ENCODE data around the gene GPR35.

The GPR35 gene

GRCh38 chr2:240623531-240624010 lies 1.7 kb upstream of the GPR35 start:
- no peak for TF ChIP-seq CTCF (IDR thresholded peaks at IDR 0.05; ENCODE audit: low read depth, low read length, missing control alignments)
- DNase-seq (ENCODE audit: extremely low read depth, low read depth) = no peak
- no peak overlapping the region for H3K4me3 ChIP-seq (replicated peaks; ENCODE audit: low read depth, low read length)

- no peak overlapping the region for H3K4me3 ChIP-seq (replicated peaks; ENCODE audit: low read depth, low read length)
- no peak for DNase-seq (ENCODE audit: extremely low read depth, low read depth)
- TF ChIP-seq CTCF (IDR thresholded peaks at IDR 0.05; ENCODE audit: low read depth, low read length, missing control alignments) = no peak
Measured at GRCh38 chr2:240624011-240624949, 1.0 kb upstream of the GPR35 start.

- no peak for TF ChIP-seq CTCF (IDR thresholded peaks at IDR 0.05; ENCODE audit: low read depth, low read length, missing control alignments)
- no peak for DNase-seq (ENCODE audit: extremely low read depth, low read depth)
- H3K4me3 ChIP-seq (replicated peaks; ENCODE audit: low read depth, low read length) = no peak overlapping the region
Measured at GRCh38 chr2:240626531-240627300, 1.4 kb downstream of the GPR35 start.

- H3K4me3 ChIP-seq (replicated peaks; ENCODE audit: low read depth, low read length) = no peak overlapping the region
- no peak for TF ChIP-seq CTCF (IDR thresholded peaks at IDR 0.05; ENCODE audit: low read depth, low read length, missing control alignments)
- DNase-seq (ENCODE audit: extremely low read depth, low read depth) = no peak
Measured at GRCh38 chr2:240627736-240628506, 2.6 kb downstream of the GPR35 start.

GRCh38 chr2:240628507-240628807 lies 3.2 kb downstream of the GPR35 start:
- no peak overlapping the region for H3K4me3 ChIP-seq (replicated peaks; ENCODE audit: low read depth, low read length)
- DNase-seq (ENCODE audit: extremely low read depth, low read depth) = no peak

More at GRCh38 chr2:240628507-240628807, 3.2 kb downstream of the GPR35 start:
- TF ChIP-seq CTCF (IDR thresholded peaks at IDR 0.05; ENCODE audit: low read depth, low read length, missing control alignments) = no peak

All from HFF-Myc (cell line).